G401.6 (cell line): ENCODE results near the gene GOSR2.
"Not testable (repeated sequence)": the region's sequence is repeated elsewhere in the genome, so short reads cannot be mapped to it uniquely, and the experiment has no call there.

Source experiments
- FAIRE-seq: peaks from 2 replicates; lab custom pipeline; 2012; peaks lifted over from hg19 to GRCh38; lab: Jason Lieb, UNC

Gene GOSR2

GRCh38 chr17:46964315-46965265 is 41.6 kb downstream of the GOSR2 start:
- no peak for FAIRE-seq

- no peak for FAIRE-seq
Observed at GRCh38 chr17:46968224-46968834, 45.4 kb downstream of the GOSR2 start.

- no peak for FAIRE-seq
Observed at GRCh38 chr17:46968896-46969295, 45.9 kb downstream of the GOSR2 start.

GRCh38 chr17:46971647-46972300 is 48.8 kb downstream of the GOSR2 start:
- no peak for FAIRE-seq

- no peak for FAIRE-seq
Observed at GRCh38 chr17:46972346-46972745, 49.4 kb downstream of the GOSR2 start.

GRCh38 chr17:46974086-46974485 is 51.1 kb downstream of the GOSR2 start:
- no peak for FAIRE-seq

GRCh38 chr17:46975287-46975686 is 52.3 kb downstream of the GOSR2 start:
- FAIRE-seq = no peak

GRCh38 chr17:46976626-46977270 is 53.8 kb downstream of the GOSR2 start:
- no peak for FAIRE-seq

- FAIRE-seq = no peak
Observed at GRCh38 chr17:46977348-46977747, 54.4 kb downstream of the GOSR2 start.

GRCh38 chr17:46977750-46978488 is 55.0 kb downstream of the GOSR2 start:
- FAIRE-seq = no peak

GRCh38 chr17:46978489-46979146 is 55.7 kb downstream of the GOSR2 start:
- no peak for FAIRE-seq

- no peak for FAIRE-seq
Observed at GRCh38 chr17:46979147-46979863, 56.3 kb downstream of the GOSR2 start, which contains the start of gene RPRML. Gene RPRML (minus strand): TSS chr17:46979253. CDS start chr17:46979007, 246 bp downstream.

- no peak for FAIRE-seq
Observed at GRCh38 chr17:46982577-46982976, 59.6 kb downstream of the GOSR2 start.

- no peak for FAIRE-seq
Observed at GRCh38 chr17:46983782-46984181, 60.8 kb downstream of the GOSR2 start.

- FAIRE-seq = no peak
Observed at GRCh38 chr17:46984341-46984740, 61.4 kb downstream of the GOSR2 start.

- FAIRE-seq = no peak
Observed at GRCh38 chr17:46984892-46985291, 61.9 kb downstream of the GOSR2 start.

- FAIRE-seq = no peak
Observed at GRCh38 chr17:46986366-46986765, 63.4 kb downstream of the GOSR2 start.

GRCh38 chr17:46987927-46988326 is 65.0 kb downstream of the GOSR2 start:
- not testable (repeated sequence) for FAIRE-seq

GRCh38 chr17:46989637-46990431 is 66.9 kb downstream of the GOSR2 start:
- FAIRE-seq = no peak

- no peak for FAIRE-seq
Observed at GRCh38 chr17:46991617-46992016, 68.7 kb downstream of the GOSR2 start.
